Panc1 (cell line): ENCODE results near the gene GATC. TPM values are rescaled to one million over a fixed set of nuclear protein-coding genes. Genes with fewer than 3 reads are reported as not detected.
A peak's percentile ranks its signal among the peaks of the same experiment; 100 is the strongest.

Source experiments
- ATAC-seq: fragments of 200-7000 bp; cut with Tn5 transposase; 2 replicates; pipeline ENCODE4 v1.9.1; 2020; ENCODE audit warnings: mild to moderate bottlenecking, moderate library complexity
- BruUV-seq: library from RNA; stranded (reverse); fragments of 400-500 nt; replicated peaks from 2 replicates; lab custom pipeline; 2021; lab: Mats Ljungman, UMichigan
- CTCF ChIA-PET: fragments of 300-600 bp; sonication (Branson Sonifier 250); formaldehyde crosslinking; loops from one replicate; lab custom pipeline; 2022; ENCODE audit warnings: antibody characterized with exemption; lab: Charles Lee
- POLR2A ChIA-PET: fragments of 300-600 bp; sonication (Branson Sonifier 250); formaldehyde crosslinking; loops from one replicate; lab custom pipeline; 2022; ENCODE audit warnings: antibody characterized with exemption; lab: Charles Lee
- DNase-seq: peaks from one replicate; pipeline ENCODE4 v3.0.0-alpha.2; 2010; ENCODE audit warnings: low read depth, low spot score
- H3K27ac ChIP-seq: 2 replicates; pipeline ENCODE4 v1.5.1; 2011; ENCODE audit warnings: mild to moderate bottlenecking, low read length, inconsistent platforms
- H3K27me3 ChIP-seq: fragments of 200-500 bp; sonication (Bioruptor generic); 2 replicates; pipeline ENCODE4 v1.6.0; 2014; ENCODE audit warnings: low read length, inconsistent platforms; ENCODE audit not compliant: control insufficient read depth, insufficient read depth
- H3K36me3 ChIP-seq: fragments of 200-500 bp; sonication (Bioruptor generic); 2 replicates; pipeline ENCODE4 v1.5.1; 2014; ENCODE audit warnings: inconsistent platforms, mild to moderate bottlenecking, low read length, moderate library complexity; ENCODE audit not compliant: control insufficient read depth, insufficient read depth
- H3K4me1 ChIP-seq: 2 replicates; pipeline ENCODE4 v1.5.1; 2011; ENCODE audit warnings: inconsistent platforms, mild to moderate bottlenecking, low read length, moderate library complexity; ENCODE audit not compliant: control insufficient read depth, insufficient read depth
- H3K4me3 ChIP-seq, 2 experiments: 2 replicates each; pipeline ENCODE4 v1.5.1; 2011 to 2012; ENCODE audit warnings: low read depth in 2 of 2, low read length in 2 of 2, mild to moderate bottlenecking in 2 of 2, inconsistent platforms in 1 of 2, moderate library complexity in 1 of 2
- H3K9me3 ChIP-seq: fragments of 200-500 bp; sonication (Bioruptor generic); 2 replicates; pipeline ENCODE4 v1.5.1; 2014; ENCODE audit warnings: low read depth, mild to moderate bottlenecking, inconsistent platforms, low read length, moderate library complexity; ENCODE audit not compliant: control insufficient read depth, insufficient read depth
- CTCF ChIP-seq: fragments of 450-650 bp; IDR thresholded peaks from 2 replicates; pipeline ENCODE4 v1.5.1; 2017; ENCODE audit warnings: mild to moderate bottlenecking
- POLR2AphosphoS5 ChIP-seq: IDR thresholded peaks from 2 replicates; pipeline ENCODE4 v1.6.1; 2012; ENCODE audit warnings: mild to moderate bottlenecking, low read depth, low read length, moderate library complexity
- REST ChIP-seq, 2 experiments: IDR thresholded peaks; 2 replicates each; pipeline ENCODE4 v1.6.1; 2011 to 2012; ENCODE audit warnings: low read depth in 2 of 2, control low read depth in 1 of 2, low read length in 1 of 2, mild to moderate bottlenecking in 1 of 2, moderate library complexity in 1 of 2; ENCODE audit not compliant: insufficient read depth in 1 of 2
- SIN3A ChIP-seq: IDR thresholded peaks from 2 replicates; pipeline ENCODE4 v1.6.1; 2012; ENCODE audit warnings: low read depth, mild to moderate bottlenecking, low read length, moderate library complexity, borderline replicate concordance; ENCODE audit not compliant: insufficient read depth
- TCF7L2 ChIP-seq: IDR thresholded peaks from 2 replicates; pipeline ENCODE4 v1.6.1; 2011; ENCODE audit warnings: mild to moderate bottlenecking, low read depth, low read length, inconsistent platforms
- in situ Hi-C: cut with HindIII; loops from 2 replicates; pipeline ENCODE4 v1.10.0; 2016; ENCODE audit warnings: low sequenced_read_pairs, low pct_unique_long_range_greater_than_20kb
- intact Hi-C: fragments of 100-400 bp; cut with micrococcal nuclease; formaldehyde crosslinking; loops from one replicate; pipeline ENCODE4 v1.10.0; 2022; ENCODE audit not compliant: unreplicated experiment
- total RNA-seq: library from RNA; stranded (reverse); gene quantifications from one replicate; pipeline ENCODE4 v1.2.1, GENCODE V29; 2021; ENCODE audit not compliant: unreplicated experiment

The GATC gene
- total RNA-seq, 1 experiment from 2014 or later: 34.7 TPM

GRCh38 chr12:120437735-120438494, 8.3 kb upstream of the GATC start, which contains the start of gene COX6A1 (continued):
- 0 out of 2 replicates have a peak, but pooled peaks have one; percentile 29 for TF ChIP-seq TCF7L2

- TSS peak; percentile 95 for BruUV-seq
- ChIA-PET CTCF (interaction anchor here (1.5 kb wide), 1 partner anchor 112 kb away, joined by 4 read pairs; no protein-coding TSS in a partner anchor), POLR2A (no interaction called here)
- peak overlapping the region; percentile 81 for H3K27ac ChIP-seq
- TF ChIP-seq CTCF: no peak
- no peak for TF ChIP-seq POLR2AphosphoS5
- TF ChIP-seq REST (IDR thresholded peaks at IDR 0.05; ENCODE audit: insufficient read depth in 1 of 2, low read depth in 2 of 2, low read length in 1 of 2): no peak
- no peak for TF ChIP-seq TCF7L2
- no peak for TF ChIP-seq SIN3A
- H3K4me3 ChIP-seq: peak overlapping the region; percentile 80 to 84
- DNase-seq: no peak
- H3K27me3 ChIP-seq: no peaks in the 10 kb centered on the region
- H3K4me1 ChIP-seq: peaks cover 9% of the 10 kb centered on the region
- intact Hi-C loops (no loop called here), in situ Hi-C loops (no loop called here)
- peak; percentile 16 for ATAC-seq
- H3K36me3 ChIP-seq: peaks cover 7% of the 10 kb centered on the region
- H3K9me3 ChIP-seq: no peaks in the 10 kb centered on the region
Measured at GRCh38 chr12:120438495-120439198, 7.6 kb upstream of the GATC start.

- no TSS peak for BruUV-seq
- ChIA-PET POLR2A (interaction anchor here (0.6 kb wide), 1 partner anchor 116 kb away, joined by 8 read pairs; no protein-coding TSS in a partner anchor), CTCF (no interaction called here)
- in situ Hi-C loops (no loop called here), intact Hi-C loops (no loop called here)
- peak overlapping the region; percentile 80 to 84 for H3K4me3 ChIP-seq
- H3K27me3 ChIP-seq: no peaks in the 10 kb centered on the region
- H3K36me3 ChIP-seq: peaks cover 7% of the 10 kb centered on the region
- H3K9me3 ChIP-seq: no peaks in the 10 kb centered on the region
- H3K27ac ChIP-seq: no peak overlapping the region
- TF ChIP-seq REST (IDR thresholded peaks at IDR 0.05; ENCODE audit: insufficient read depth in 1 of 2, low read depth in 2 of 2, low read length in 1 of 2): no peak
- TF ChIP-seq CTCF: peak; percentile 89
- H3K4me1 ChIP-seq: peaks cover 11% of the 10 kb centered on the region
- ATAC-seq (peak; percentile 58), DNase-seq (no peak)
Measured at GRCh38 chr12:120439646-120440247, 6.5 kb upstream of the GATC start.
